COLO829 (cell line): ENCODE measurements around the gene ACTRT2.

ENCODE experiments used
- DNase-seq: peaks from one replicate; pipeline ENCODE4 v3.0.0; 2012; ENCODE audit warnings: low spot score

ACTRT2 gene

GRCh38 chr1:3003039-3003940, 18.0 kb upstream of the ACTRT2 start:
- DNase-seq = no peak

DNA sequence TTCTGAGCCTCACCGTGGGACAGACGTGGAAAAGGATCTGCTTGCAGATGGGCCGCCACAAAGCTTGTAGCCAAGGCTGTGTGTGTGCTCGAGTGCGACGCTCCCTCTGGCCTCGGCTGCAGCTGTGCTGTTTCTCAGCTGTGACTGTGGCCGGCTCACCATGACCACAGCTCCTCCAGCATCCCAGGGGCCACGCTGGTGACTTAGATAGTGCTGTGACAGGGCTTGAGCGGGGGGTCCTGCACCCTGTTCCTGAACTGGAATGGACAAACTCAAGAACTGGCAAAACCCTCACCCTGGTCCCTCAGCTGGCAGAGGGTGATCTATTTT, 17.4 kb upstream of the ACTRT2 start:
- DNase-seq = no peak

DNA sequence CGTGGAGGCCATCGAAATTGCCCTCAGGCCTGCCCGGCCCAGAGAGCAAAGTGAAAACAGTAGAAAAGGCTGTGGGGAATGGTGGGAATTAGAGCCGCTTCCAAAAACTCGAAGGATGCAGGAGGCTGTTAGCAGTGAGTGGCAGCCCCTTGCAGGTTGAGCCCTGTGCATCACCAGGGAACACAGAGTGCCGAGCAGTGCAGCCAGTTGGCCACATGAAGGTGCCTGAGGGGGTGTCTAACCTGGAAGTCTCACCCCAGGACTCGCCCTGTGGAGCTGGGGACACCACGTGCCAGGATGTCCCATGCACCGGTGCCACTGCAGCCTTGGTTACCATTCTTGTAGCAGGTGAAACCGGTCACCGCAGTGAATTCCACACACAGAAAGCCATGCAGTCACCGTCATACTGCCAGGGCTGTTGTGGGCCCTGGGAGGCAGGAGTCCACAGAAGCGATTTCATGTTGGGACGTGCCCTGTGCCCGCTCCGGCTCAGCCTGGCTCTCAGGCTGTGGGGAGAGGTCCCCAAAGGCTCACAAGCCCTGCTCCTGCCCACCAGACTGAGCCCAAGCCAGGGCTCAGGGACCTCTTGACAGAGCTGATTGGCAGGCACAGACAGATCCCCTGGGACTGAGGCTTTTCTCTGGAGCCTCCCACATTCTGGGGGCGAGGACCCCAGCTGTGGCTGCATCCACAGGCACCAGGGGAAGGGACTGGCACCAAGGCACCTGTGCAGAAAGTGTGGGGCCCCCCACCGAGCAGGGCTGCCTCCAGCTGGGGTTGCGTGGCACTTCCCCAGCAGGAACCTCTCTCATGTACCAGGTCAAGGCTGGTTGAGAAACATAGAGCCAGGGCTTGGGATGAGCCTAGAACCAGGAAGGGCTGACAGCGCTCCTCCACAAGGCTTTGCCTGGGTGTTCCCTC, 16.7 kb upstream of the ACTRT2 start:
- no peak for DNase-seq

GRCh38 chr1:3005771-3006170, 15.5 kb upstream of the ACTRT2 start:
- DNase-seq = no peak

DNA sequence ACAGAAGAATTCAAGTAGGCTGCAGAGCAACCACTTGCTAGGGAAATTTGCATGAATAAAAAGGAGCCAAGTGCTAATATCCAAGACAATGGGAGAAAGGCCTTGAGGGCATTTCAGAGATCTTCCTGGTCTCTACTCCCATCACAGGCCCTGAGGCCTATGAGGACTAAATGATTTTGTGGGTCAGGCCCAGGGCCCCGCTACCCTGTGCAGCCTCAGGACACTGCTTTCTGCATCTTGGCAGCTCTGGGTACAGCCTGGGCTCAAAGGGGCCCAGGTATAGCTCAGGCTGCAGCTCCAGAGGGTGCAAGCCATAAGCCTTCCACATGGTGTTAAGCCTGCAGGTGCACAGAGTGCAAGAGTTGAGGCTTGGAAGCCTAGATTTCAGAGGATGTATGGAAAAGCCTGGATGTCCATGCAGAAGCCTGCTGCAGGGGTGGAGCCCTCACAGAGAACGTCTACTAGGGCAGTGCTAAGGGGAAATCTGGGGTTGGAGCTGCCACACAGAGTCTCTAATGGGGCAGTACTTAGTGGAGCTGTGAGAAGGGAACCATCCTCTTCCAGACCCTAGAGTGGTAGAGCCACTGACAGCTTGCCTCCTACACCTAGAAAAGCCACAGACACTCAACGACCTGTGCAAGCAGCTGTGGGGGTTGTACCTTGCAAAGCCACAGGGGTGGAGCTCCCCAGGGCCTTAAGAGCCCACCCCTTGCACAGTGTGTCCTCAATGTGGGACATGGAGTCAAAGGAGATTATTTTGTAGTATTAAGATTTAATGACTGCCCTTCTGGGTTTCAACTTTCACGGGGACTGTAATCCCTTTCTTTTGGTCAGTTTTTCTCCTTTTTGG, 13.7 kb upstream of the ACTRT2 start:
- DNase-seq = no peak

GRCh38 chr1:3009021-3009420, 12.2 kb upstream of the ACTRT2 start:
- no peak for DNase-seq

GRCh38 chr1:3009556-3009955, 11.7 kb upstream of the ACTRT2 start:
- no peak for DNase-seq

- no peak for DNase-seq
Observed at GRCh38 chr1:3011127-3011526, 10.1 kb upstream of the ACTRT2 start.

DNA sequence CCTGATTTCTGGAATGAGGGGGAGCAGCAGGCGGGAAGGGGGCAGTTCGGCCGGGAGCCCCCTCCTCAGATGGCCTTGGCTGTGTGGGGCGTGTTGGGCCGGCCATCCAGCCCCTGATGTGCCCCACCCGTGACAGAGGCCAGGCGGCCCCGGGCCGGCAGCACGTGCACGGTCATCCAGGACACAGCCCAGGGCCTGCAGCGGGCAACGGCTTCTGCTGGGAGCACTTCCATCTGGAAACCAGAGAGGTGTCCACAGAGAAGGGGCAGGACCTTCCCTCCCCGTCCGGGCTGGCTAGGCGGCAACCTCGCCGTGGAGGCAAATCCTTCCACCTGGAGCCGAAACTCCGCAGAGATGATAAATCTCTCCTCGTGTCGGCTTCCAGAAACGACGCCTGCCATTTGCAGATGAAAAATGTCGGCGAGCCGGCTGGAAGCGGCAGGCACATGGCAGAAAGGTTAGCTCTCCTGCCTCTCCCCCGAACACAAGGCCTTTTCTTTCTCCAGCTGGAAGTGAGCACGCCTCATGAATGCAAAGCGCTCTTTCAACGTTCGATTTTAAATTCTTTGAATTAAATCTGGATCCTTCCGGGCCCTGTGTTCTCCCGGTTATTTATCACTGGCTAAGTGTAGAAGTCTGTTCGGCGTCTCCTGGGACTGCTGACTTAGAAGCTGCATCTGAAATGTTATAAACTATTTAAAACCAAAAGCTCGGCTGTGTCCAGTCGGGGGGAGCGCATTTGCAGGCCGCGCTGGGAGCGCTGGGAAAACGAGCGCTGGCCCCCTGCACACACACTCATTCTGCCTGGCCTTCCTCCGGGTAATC, 9.4 kb upstream of the ACTRT2 start:
- DNase-seq = no peak

- DNase-seq = peak; percentile 28
Observed at GRCh38 chr1:3012456-3013291, 8.6 kb upstream of the ACTRT2 start.

DNA sequence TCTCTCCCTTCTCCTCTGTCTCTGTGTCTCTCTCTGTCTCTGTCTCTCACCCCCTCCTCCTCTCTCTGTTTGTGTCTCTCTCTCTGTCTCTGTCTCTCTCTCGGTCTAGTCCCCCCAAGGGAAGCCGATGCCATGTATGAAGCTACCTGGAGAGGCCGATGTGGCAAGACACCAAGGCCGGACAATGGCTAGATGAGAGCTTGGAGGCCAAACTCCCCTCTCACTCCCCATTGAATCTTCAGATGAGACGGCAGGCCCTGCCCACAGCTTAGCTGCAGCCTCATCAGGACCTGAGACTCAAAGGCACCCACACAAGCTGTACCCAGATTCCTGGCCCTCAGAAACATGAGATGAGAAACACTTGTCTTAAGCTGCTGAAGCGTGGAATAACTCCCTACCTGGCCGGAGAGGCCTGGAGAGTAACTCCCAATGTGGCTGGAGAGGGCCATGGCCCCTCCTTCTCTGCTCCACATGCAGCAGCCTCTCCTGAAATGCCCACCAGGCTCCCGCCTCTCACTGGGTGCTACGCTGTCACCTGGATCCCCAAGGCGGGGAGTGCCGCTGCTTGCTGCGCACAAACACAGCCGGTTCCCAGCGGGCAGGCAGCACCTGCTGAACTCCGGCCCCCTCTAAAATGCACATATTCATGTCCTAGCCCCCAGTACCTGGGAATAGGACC, 7.8 kb upstream of the ACTRT2 start:
- DNase-seq = no peak

- no peak for DNase-seq
Observed at GRCh38 chr1:3014050-3014440, 7.2 kb upstream of the ACTRT2 start.

GRCh38 chr1:3014443-3015268, 6.6 kb upstream of the ACTRT2 start:
- no peak for DNase-seq

- DNase-seq = no peak
Observed at GRCh38 chr1:3015269-3015635, 6.0 kb upstream of the ACTRT2 start.

GRCh38 chr1:3015744-3016143, 5.5 kb upstream of the ACTRT2 start:
- DNase-seq = no peak

DNA sequence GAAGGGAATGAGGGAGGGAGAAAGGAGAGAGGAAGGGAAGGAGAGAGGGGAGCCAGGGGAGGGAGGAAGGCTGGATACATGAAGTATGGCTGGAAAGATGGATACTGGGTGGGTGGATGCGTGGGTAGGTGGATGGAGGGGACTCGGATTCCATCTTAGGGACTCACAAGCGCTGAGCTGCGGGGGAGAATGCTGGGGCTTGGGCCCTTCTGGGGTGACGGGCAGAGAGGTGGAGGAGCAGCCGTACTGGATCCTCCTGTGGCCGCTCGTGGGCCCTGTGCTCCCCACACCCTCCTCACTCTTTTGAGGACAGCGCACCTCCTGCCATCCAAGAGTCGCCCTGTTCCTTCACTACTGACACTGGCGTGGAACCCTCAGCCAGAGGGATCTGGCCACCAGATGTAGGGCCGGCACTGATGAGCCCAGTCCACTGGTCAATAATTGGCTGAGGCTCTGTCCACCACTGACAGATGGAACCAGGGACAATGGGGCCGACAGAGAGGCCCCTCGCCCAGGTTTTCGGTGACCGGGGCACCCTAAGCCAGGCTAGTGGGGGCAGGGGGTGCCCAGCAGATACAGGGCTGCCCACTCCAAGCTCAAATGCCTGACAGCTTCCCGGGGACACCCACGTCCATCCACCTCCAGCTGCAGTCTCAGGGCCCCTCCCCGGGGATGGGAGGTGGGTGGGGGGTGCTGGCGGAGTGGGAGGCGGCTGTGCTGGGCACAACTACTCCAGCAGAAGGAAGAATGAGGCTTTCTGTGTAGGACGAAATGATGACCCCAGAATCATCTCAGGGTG, 4.4 kb upstream of the ACTRT2 start:
- no peak for DNase-seq

DNA sequence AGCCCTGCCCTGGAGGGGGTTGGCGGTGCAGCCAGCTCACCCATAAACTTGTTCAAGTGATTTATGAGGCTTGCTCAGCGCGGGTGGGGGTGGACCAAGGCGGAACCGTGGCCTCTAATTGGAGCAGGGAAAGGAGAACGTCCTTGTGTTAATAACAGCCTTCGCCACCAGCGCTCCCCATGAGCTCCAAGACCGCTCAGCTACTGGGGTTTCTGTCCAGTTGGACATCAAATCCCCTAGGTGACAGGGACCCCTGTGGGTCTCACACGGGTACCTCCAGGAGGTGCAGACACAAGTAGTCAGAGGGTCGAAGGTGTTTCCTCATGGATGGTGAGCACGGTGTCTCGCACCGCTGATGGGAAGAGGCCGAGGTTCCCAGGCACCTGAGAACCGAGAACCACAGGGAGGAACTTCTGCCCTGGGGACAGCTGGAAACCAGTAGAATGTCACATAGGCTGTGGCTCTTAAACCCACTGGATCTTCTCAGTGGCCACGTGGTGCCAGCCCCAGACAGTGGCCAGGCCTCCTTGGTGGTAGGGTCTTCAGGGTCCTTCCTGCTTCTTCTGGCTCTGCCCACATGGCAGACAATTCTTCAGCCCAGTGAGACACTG, 3.7 kb upstream of the ACTRT2 start:
- no peak for DNase-seq

DNA sequence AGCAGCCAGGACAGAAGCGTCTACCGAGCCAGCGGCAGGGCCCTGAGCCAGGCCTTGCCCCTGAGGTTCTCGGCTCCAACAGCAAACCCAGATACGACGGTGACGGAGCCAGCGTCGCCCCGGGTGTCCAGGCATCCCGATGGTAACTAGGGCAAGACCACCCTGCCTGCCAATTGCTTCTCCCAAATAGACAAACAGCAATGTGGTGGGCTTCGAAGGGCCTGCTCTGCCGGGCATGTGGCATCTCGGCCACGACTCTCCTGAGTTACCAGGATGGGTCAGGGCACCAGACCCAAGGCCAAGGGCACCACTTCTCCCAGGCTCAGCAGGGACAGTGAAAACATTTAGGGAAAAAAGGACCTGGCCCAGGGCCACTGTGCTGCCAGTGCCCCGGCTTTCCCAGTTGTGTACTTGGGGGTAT, 3.2 kb upstream of the ACTRT2 start:
- DNase-seq = no peak
